CD4-positive, alpha-beta T cell treated with Interleukin-21 for 1 hour (primary cell): ENCODE data around the gene CATSPERZ.

Experiments
- DNase-seq: peaks from one replicate; pipeline ENCODE4 v3.0.0-alpha.2; 2020

Gene CATSPERZ

GRCh38 chr11:64299847-64300648 is at the start of gene CATSPERZ:
Gene CATSPERZ (plus strand): TSS chr11:64300358. CDS start chr11:64300411, 53 bp downstream.
- no peak for DNase-seq

- no peak for DNase-seq
Observed at GRCh38 chr11:64250415-64251015, 49.6 kb upstream of the CATSPERZ start.

GRCh38 chr11:64251016-64251752 is 49.0 kb upstream of the CATSPERZ start, which contains the start of gene PLCB3:
Gene PLCB3 (plus strand): TSS chr11:64251530. CDS start chr11:64251650, 120 bp downstream.
- DNase-seq, result peak; percentile 69

GRCh38 chr11:64251753-64252002 is 48.5 kb upstream of the CATSPERZ start:
- DNase-seq, result no peak

- no peak for DNase-seq
Observed at GRCh38 chr11:64252003-64252872, 47.9 kb upstream of the CATSPERZ start.

- no peak for DNase-seq
Observed at GRCh38 chr11:64253043-64253442, 47.1 kb upstream of the CATSPERZ start.

GRCh38 chr11:64253481-64253880 is 46.7 kb upstream of the CATSPERZ start:
- no peak for DNase-seq

- DNase-seq, result no peak
Observed at GRCh38 chr11:64254326-64254725, 45.8 kb upstream of the CATSPERZ start.

- no peak for DNase-seq
Observed at GRCh38 chr11:64255135-64256128, 44.7 kb upstream of the CATSPERZ start.

GRCh38 chr11:64256300-64256699 is 43.9 kb upstream of the CATSPERZ start:
- DNase-seq, result no peak

- DNase-seq, result no peak
Observed at GRCh38 chr11:64258356-64258755, 41.8 kb upstream of the CATSPERZ start.

GRCh38 chr11:64258946-64259532 is 41.1 kb upstream of the CATSPERZ start:
- no peak for DNase-seq

- no peak for DNase-seq
Observed at GRCh38 chr11:64259533-64260067, 40.6 kb upstream of the CATSPERZ start.

GRCh38 chr11:64260147-64260708 is 39.9 kb upstream of the CATSPERZ start:
- no peak for DNase-seq

- DNase-seq, result no peak
Observed at GRCh38 chr11:64261556-64262080, 38.5 kb upstream of the CATSPERZ start.

- DNase-seq, result no peak
Observed at GRCh38 chr11:64262271-64263002, 37.7 kb upstream of the CATSPERZ start.

- no peak for DNase-seq
Observed at GRCh38 chr11:64263021-64263946, 36.9 kb upstream of the CATSPERZ start.

- DNase-seq, result no peak
Observed at GRCh38 chr11:64263947-64264317, 36.2 kb upstream of the CATSPERZ start.
